Mucosa of rectum (tissue), 2 donors: ENCODE measurements around the gene POLG.

Source experiments
- H3K27ac ChIP-seq, 2 donors: one replicate each; pipeline ENCODE4 v1.7.0; 2013; ENCODE audit warnings: inconsistent platforms in 2 of 2, low read depth in 2 of 2, low read length in 2 of 2
- H3K27me3 ChIP-seq, 2 donors: one replicate each; pipeline ENCODE4 v1.7.0; 2013; ENCODE audit warnings: low read length in 2 of 2; ENCODE audit not compliant: control insufficient read depth in 2 of 2, insufficient read depth in 2 of 2
- H3K36me3 ChIP-seq, 2 donors: one replicate each; pipeline ENCODE4 v1.7.0; 2013; ENCODE audit warnings: low read length in 2 of 2; ENCODE audit not compliant: control insufficient read depth in 2 of 2, insufficient read depth in 2 of 2
- H3K4me1 ChIP-seq, 2 donors: one replicate each; pipeline ENCODE4 v1.7.0; 2013; ENCODE audit warnings: low read length in 2 of 2, mild to moderate bottlenecking in 1 of 2; ENCODE audit not compliant: control insufficient read depth in 2 of 2, insufficient read depth in 2 of 2
- H3K4me3 ChIP-seq, 2 donors: one replicate each; pipeline ENCODE4 v1.7.0; 2013; ENCODE audit warnings: low read length in 2 of 2
- H3K9ac ChIP-seq, 2 donors: one replicate each; pipeline ENCODE4 v1.7.0; 2013; ENCODE audit warnings: low read length in 2 of 2, low read depth in 1 of 2, mild to moderate bottlenecking in 1 of 2
- H3K9me3 ChIP-seq, 2 donors: one replicate each; pipeline ENCODE4 v1.7.0; 2013; ENCODE audit warnings: low read length in 2 of 2; ENCODE audit not compliant: control insufficient read depth in 2 of 2
- donor health status: healthy.
- donor health status: Normal muscosa, but diverticular disease.

Gene POLG

DNA sequence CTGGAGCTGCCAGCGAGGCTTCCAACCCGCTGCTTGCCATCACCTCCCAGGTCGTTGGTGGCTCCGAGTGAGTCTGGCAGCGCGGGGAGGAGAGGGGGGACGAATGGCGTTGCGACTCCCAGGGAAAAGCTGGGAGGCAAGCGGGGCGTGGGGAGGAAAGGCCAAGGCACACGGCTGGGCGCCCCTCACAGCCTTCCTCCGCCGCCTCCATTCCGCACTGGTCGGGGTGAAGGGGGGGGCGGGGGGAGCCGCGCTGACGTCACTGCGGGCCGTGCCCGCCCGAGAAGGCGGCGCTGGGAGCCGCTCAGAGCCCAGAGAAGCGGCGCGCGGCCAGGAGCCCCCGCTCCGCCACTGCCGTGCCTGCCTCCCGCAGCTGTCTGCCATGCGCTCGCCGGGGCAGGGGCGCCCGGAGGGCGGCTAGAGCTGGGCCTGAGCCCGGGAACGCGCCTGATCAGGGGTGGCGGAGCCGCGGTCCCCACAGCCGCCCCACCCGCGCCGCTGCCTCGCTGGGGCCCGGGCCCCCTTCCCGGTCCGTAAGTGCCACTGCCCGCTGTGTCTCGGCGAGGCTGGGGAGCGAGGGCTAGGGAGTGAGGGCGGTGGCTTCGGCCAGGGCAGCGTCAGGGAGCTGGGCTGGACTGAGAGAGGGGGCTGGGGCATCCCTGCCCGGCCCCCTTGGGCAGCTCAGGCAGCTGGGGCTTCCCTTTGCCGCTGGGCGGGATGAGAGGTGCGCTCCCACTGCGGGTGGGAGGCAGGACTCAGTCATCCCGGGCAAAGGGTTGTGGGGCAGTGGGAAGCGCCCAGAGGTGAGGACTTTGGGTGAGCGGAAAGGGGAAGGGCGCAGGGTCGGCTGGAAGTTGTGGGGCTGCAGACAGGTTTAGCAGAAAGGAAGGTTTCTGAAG lies 27.8 kb upstream of the POLG start:
- Histone ChIP-seq H3K36me3 (no peaks in the 10 kb centered on the region), H3K4me3 (no peak overlapping the region), H3K4me1 (peaks cover 0 to 8% of the 10 kb centered on the region in 2 donors), H3K27ac (no peak overlapping the region), H3K9me3 (no peaks in the 10 kb centered on the region), H3K27me3 (peaks cover 72 to 76% of the 10 kb centered on the region in 2 donors), H3K9ac (no peak overlapping the region)

DNA sequence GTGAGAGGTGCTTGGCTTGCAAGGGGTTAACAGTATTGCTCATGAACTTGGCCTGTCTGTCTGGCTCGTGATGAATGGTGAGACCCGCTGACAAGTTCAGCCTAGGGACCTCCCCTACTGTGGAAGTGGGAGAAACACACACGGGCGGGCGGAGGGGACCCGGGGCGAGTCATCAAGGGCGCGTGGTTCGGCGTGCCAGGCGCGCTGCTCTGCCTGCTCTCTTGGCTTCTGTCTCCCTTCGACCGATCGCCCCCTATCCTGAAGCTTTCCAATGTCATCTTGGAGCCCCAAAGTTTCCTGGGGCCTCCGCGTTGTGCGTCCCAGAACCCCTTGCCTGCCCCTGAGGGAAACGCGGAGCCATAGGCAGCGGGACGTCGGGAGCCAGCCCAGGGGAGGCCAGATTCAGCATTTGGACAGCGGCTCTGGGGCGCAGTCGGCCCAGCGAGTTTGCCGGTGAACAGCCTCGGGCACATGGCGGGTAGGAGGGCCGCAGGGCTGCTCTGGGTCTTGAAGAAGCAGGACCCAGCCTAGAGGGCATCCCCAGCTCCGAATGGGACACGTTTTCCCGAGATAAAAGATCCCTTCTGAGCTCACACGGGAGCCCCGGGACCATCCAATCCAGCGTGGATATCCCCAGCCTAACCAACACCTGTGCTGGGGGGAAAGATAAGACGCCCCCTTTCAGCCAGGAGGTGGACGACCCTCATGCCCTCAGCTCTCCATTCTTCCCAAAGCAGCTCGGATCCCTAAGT lies 27.0 kb upstream of the POLG start:
- H3K9ac ChIP-seq = no peak overlapping the region
- H3K27ac ChIP-seq = no peak overlapping the region
- no peaks in the 10 kb centered on the region for H3K36me3 ChIP-seq
- peaks cover 0 to 8% of the 10 kb centered on the region in 2 donors for H3K4me1 ChIP-seq
- no peaks in the 10 kb centered on the region for H3K9me3 ChIP-seq
- peaks cover 70 to 75% of the 10 kb centered on the region in 2 donors for H3K27me3 ChIP-seq
- no peak overlapping the region for H3K4me3 ChIP-seq

DNA sequence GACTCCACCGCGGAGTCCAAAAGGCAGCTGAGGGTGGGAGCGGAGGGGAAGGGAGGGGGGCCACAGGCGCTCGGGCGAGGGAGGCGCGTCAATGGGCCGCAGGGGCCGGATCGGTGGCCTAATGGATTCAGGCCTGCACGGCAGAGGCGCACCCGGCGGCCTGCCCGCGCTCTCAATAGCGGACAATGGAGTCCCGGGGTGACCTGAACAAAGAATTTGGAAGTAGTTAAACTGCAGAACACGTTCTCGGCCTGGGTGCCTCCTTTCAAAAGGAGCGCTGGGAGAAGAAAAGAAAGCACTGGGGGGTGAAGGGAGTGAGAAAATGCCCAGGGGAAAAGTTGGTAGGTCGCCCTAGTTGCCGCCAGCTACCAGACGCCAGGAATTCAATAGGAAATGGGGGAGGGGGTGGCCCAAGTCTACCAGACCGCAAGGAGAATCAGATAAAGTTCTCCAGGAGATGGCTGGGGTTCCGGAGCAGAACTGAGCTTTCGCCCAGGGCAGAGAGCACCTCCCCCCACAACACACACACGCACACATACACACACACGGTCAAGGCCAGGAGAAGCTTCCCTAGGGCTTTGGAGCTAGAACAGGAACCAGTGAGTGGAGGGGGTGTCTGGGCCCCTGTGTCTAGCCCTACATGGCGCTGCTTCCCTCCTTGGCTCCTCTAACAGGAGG lies 25.8 kb upstream of the POLG start:
- Histone ChIP-seq H3K27ac (no peak overlapping the region), H3K36me3 (no peaks in the 10 kb centered on the region), H3K27me3 (peaks cover 64 to 70% of the 10 kb centered on the region in 2 donors), H3K4me1 (peaks cover 0 to 8% of the 10 kb centered on the region in 2 donors), H3K9me3 (no peaks in the 10 kb centered on the region), H3K9ac (no peak overlapping the region), H3K4me3 (no peak overlapping the region)

DNA sequence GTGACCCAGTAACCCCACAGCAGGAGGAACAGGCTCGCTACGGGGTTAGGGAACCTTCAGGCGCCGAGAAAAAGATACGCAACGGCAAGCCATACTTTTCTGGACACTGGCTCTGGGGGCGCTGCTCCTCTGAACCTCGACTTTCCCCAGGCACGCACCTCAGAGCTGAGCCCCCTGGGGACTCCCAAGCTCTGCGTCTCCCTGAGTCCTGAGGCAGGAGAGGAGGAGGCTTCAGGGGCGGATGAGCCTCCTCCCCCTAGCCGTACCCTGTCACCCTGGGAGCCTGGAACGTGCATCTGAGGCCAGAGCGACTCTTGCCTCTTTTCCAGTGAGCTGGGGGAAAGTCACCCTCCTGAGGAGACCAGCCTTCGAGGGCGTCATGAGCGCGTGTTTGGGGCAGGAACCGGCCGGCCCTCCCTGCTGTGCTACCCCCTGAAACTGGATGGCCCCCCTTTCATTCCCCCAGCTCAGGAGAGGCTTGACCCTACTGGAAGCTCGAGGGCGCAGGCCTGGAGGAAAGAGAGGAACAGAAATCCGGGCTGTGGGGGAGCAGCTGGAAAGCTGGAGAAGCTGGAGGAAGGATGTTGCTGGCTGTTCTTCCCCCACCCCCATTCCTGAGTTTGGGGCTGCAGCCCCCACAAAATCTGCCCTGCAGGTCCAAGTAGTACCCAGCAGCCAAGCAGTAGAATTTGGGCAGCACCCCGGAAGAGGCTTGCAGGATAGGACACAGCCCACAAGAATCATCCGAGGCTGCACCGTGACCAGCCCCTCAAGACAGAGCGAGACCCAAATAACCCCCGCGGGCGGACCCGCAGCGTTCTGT lies 25.1 kb upstream of the POLG start:
- Histone ChIP-seq H3K4me1 (peaks cover 0 to 8% of the 10 kb centered on the region in 2 donors), H3K27me3 (peaks cover 57 to 67% of the 10 kb centered on the region in 2 donors), H3K36me3 (no peaks in the 10 kb centered on the region), H3K9me3 (no peaks in the 10 kb centered on the region), H3K27ac (no peak overlapping the region), H3K9ac (no peak overlapping the region), H3K4me3 (no peak overlapping the region)

DNA sequence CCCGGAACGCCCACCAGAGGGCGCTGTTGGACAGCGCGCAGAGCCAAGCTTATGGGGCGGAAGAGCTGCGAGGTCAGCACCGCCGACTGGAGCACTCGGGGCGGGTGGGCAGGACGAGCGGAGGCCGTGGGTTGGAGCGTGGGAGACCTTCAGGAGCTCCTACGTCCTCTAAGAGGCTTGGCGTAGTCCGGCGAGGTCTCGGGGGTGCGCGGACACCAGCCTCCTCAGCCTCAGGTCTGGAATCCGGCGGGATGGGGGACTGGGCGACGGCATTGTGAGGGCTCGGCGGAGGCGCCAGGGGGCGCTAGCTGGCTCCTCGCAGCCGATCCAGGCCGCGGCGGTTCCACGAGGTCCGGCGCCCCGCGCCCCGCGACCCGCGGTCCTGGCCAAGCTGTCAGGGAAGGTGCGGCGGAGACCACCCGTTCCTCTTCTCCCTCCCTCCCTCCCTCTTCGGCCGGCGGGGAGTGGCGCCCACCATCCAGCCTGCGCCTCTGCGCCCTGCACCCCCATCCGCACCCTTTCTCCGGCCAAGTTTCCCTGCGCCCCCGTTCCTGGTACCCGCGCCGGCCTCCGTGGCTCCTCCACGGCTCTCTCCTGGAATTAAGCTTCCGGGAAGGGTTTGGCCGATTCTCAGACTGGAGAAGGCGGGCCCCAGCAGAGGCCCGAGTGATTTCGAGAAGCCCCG lies 24.3 kb upstream of the POLG start:
- Histone ChIP-seq H3K36me3 (no peaks in the 10 kb centered on the region), H3K9ac (peak overlapping the region in 1 of 2 donors; percentile 9), H3K4me1 (peaks cover 0 to 8% of the 10 kb centered on the region in 2 donors), H3K4me3 (peak overlapping the region; percentile 58 to 68), H3K27me3 (peaks cover 52 to 63% of the 10 kb centered on the region in 2 donors), H3K9me3 (no peaks in the 10 kb centered on the region), H3K27ac (no peak overlapping the region)

DNA sequence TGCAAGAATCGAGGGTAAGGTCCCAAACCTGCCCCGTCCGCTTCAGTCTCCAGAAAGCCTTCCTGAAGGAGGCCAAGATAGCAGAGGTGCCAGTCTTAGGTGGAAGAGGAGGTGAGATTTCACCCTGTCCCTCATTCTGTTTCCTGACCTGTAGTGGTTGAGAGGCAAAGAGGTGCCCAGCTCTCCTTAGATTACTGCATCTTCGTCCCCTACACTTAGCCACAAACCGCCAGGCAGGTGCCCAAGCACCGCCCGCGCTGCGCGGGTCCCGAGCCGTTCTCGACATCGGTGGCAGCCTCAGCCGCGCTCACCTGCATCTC lies 23.8 kb upstream of the POLG start:
- H3K27me3 ChIP-seq = peaks cover 49 to 61% of the 10 kb centered on the region in 2 donors
- peaks cover 0 to 8% of the 10 kb centered on the region in 2 donors for H3K4me1 ChIP-seq
- no peaks in the 10 kb centered on the region for H3K36me3 ChIP-seq
- no peak overlapping the region for H3K9ac ChIP-seq
- no peak overlapping the region for H3K27ac ChIP-seq
- no peaks in the 10 kb centered on the region for H3K9me3 ChIP-seq
- H3K4me3 ChIP-seq = peak overlapping the region; percentile 58 to 68

DNA sequence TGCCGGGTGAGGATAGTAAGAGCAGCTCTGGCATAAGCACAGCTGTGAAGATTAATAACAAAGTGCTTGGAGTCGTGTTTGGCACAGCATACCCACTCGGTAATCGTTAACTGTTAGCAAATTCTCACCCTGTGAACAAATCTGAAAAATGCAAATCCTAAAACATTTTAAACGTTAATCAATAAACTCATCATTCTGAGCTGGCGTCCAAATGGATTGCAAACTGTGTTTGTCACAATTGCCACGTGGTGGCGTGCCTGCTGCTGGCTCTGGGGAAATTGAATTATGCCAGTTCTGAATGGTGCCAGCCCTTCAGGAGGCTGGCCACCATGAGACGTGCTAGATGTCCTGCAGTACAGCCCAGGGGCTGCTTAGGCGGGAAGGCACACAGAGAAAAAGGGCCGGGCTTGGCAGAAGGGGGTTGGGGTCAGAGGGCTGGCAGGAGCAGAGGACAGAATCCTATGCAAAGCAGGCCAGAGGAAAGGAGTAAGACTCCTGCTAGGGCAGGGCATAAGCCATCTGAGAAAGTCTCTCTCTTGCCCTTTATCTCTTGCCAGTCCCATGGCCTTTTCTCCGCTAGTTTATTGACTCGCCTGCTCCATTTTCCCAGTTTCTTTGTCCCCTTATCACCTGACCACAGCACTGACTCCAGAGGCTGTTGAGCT lies 22.1 kb upstream of the POLG start:
- Histone ChIP-seq H3K27me3 (peaks cover 38 to 60% of the 10 kb centered on the region in 2 donors), H3K9ac (no peak overlapping the region), H3K27ac (no peak overlapping the region), H3K4me3 (no peak overlapping the region), H3K9me3 (no peaks in the 10 kb centered on the region), H3K36me3 (no peaks in the 10 kb centered on the region), H3K4me1 (peaks cover 0 to 4% of the 10 kb centered on the region in 2 donors)

DNA sequence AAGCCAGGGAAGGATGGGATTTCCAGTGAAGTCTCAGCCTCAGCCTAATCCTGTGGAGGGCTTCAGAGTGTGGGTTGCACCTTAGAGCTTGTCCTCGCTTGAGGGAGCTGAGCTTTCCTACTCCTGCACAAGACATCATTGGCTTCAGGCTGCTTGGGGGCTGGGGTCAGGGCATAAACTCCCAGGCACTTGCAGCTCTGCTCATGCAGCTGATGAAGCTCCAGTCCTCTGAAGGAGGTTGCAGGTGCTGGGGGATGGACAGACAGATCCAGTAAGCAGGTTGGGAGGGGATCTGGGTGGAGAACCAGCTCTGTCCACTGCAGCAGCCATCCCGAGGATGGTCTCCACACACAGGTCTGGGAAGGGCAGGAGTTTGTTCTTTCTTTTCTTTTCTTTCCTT lies 19.4 kb upstream of the POLG start:
- no peak overlapping the region for H3K27ac ChIP-seq
- H3K4me1 ChIP-seq = peaks cover 0 to under 1% of the 10 kb centered on the region in 2 donors
- H3K36me3 ChIP-seq = no peaks in the 10 kb centered on the region
- H3K27me3 ChIP-seq = peaks cover 17 to 36% of the 10 kb centered on the region in 2 donors
- H3K4me3 ChIP-seq = no peak overlapping the region
- H3K9me3 ChIP-seq = no peaks in the 10 kb centered on the region
- no peak overlapping the region for H3K9ac ChIP-seq

DNA sequence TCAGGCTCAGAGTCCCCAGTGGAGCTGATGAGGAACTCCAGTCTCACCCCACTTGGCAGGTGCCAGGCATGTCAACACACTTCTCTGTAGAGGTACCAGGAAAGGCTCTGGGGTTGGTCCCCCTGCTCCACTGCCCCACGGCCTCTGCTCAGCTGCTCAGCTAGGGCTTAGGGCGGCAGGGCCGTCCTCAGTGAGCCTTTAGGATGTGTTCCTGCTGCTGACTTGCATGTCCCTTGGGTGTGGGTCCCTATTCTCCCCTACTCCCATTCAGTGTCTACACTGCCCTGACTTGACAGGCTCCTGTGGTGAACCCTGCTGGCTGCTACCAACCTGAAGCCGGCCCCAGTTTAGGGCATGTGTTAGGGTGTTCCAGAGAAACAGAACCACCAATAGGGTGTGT lies 17.9 kb upstream of the POLG start:
- Histone ChIP-seq H3K4me3 (no peak overlapping the region), H3K4me1 (no peaks in the 10 kb centered on the region), H3K27me3 (peaks cover 15 to 31% of the 10 kb centered on the region in 2 donors), H3K36me3 (no peaks in the 10 kb centered on the region), H3K9ac (no peak overlapping the region), H3K27ac (no peak overlapping the region), H3K9me3 (no peaks in the 10 kb centered on the region)
